H9 (cell line): Measurements from ENCODE around the gene NOL9. TPM values are rescaled to one million over a fixed set of nuclear protein-coding genes. Genes with fewer than 3 reads are reported as not detected.

Experiments used
- DNase-seq: peaks from one replicate; pipeline ENCODE4 v3.0.0-alpha.2; 2017
- H2AFZ ChIP-seq: one replicate; pipeline ENCODE4 v1.6.1; 2013; ENCODE audit warnings: mild to moderate bottlenecking, low read length, control low read depth, moderate library complexity
- H2AK5ac ChIP-seq: 2 replicates; pipeline ENCODE4 v1.6.1; 2013; ENCODE audit warnings: low read length, control low read depth, mixed read lengths; ENCODE audit not compliant: insufficient read length
- H2BK120ac ChIP-seq: one replicate; pipeline ENCODE4 v1.6.1; 2013; ENCODE audit warnings: low read depth, mild to moderate bottlenecking, low read length, control low read depth, inconsistent platforms; ENCODE audit not compliant: poor library complexity, severe bottlenecking
- H2BK12ac ChIP-seq: 2 replicates; pipeline ENCODE4 v1.6.1; 2013; ENCODE audit warnings: low read length, control low read depth, mixed read lengths, low read depth; ENCODE audit not compliant: insufficient read length
- H2BK15ac ChIP-seq: 2 replicates; pipeline ENCODE4 v1.6.1; 2013; ENCODE audit warnings: low read depth, low read length, control low read depth
- H2BK20ac ChIP-seq: one replicate; pipeline ENCODE4 v1.6.1; 2013; ENCODE audit warnings: low read depth, mild to moderate bottlenecking, low read length, control low read depth, inconsistent platforms; ENCODE audit not compliant: poor library complexity, severe bottlenecking
- H2BK5ac ChIP-seq: 2 replicates; pipeline ENCODE4 v1.6.1; 2013; ENCODE audit warnings: low read length, control low read depth, mixed read lengths; ENCODE audit not compliant: insufficient read length
- H3K14ac ChIP-seq: 2 replicates; pipeline ENCODE4 v1.6.1; 2013; ENCODE audit warnings: low read length, control low read depth; ENCODE audit not compliant: insufficient read depth
- H3K18ac ChIP-seq: 2 replicates; pipeline ENCODE4 v1.6.1; 2013; ENCODE audit warnings: low read depth, mild to moderate bottlenecking, mixed read lengths, low read length, control low read depth; ENCODE audit not compliant: insufficient read length
- H3K23ac ChIP-seq: 2 replicates; pipeline ENCODE4 v1.6.1; 2013; ENCODE audit warnings: low read length, control low read depth, mixed read lengths, low read depth; ENCODE audit not compliant: insufficient read length
- H3K23me2 ChIP-seq: 2 replicates; pipeline ENCODE4 v1.6.1; 2013; ENCODE audit warnings: low read depth, mild to moderate bottlenecking, mixed read lengths, low read length, control low read depth; ENCODE audit not compliant: insufficient read length, poor library complexity, severe bottlenecking
- H3K27ac ChIP-seq: 2 replicates; pipeline ENCODE4 v1.5.1; 2013; ENCODE audit warnings: low read length, control low read depth, mixed read lengths, low read depth; ENCODE audit not compliant: insufficient read length
- H3K27me3 ChIP-seq: 2 replicates; pipeline ENCODE4 v1.6.1; 2013; ENCODE audit warnings: low read length, control low read depth, inconsistent platforms; ENCODE audit not compliant: insufficient read depth
- H3K4ac ChIP-seq: 2 replicates; pipeline ENCODE4 v1.6.1; 2013; ENCODE audit warnings: low read depth, mild to moderate bottlenecking, control low read depth, inconsistent platforms, low read length, moderate library complexity
- H3K4me1 ChIP-seq: 2 replicates; pipeline ENCODE4 v1.6.1; 2013; ENCODE audit warnings: low read length, control low read depth, inconsistent platforms; ENCODE audit not compliant: insufficient read depth
- H3K4me2 ChIP-seq: 2 replicates; pipeline ENCODE4 v1.6.1; 2013; ENCODE audit warnings: low read length, control low read depth, mixed read lengths; ENCODE audit not compliant: insufficient read length, insufficient read depth
- H3K56ac ChIP-seq: 2 replicates; pipeline ENCODE4 v1.6.1; 2013; ENCODE audit warnings: low read depth, mild to moderate bottlenecking, mixed read lengths, low read length, control low read depth; ENCODE audit not compliant: insufficient read length
- H3K79me1 ChIP-seq: 2 replicates; pipeline ENCODE4 v1.6.1; 2013; ENCODE audit warnings: low read depth, mild to moderate bottlenecking, moderate library complexity, low read length, control low read depth, inconsistent platforms; ENCODE audit not compliant: insufficient read depth, poor library complexity, severe bottlenecking
- H3K79me2 ChIP-seq: 2 replicates; pipeline ENCODE4 v1.6.1; 2013; ENCODE audit warnings: low read length, control low read depth, inconsistent platforms; ENCODE audit not compliant: insufficient read depth
- H3K9ac ChIP-seq: 2 replicates; pipeline ENCODE4 v1.6.1; 2013; ENCODE audit warnings: low read length, control low read depth, mixed read lengths; ENCODE audit not compliant: insufficient read length; ENCODE audit errors: extremely low read depth
- H3K9me3 ChIP-seq: one replicate; pipeline ENCODE4 v1.6.1; 2013; ENCODE audit warnings: low read depth, low read length, inconsistent platforms; ENCODE audit not compliant: control insufficient read depth
- H3T11ph ChIP-seq: one replicate; pipeline ENCODE4 v1.6.1; 2013; ENCODE audit warnings: mild to moderate bottlenecking, low read length, control low read depth, inconsistent platforms
- H4K20me1 ChIP-seq: one replicate; pipeline ENCODE4 v1.6.1; 2013; ENCODE audit not compliant: control insufficient read depth, insufficient read length, insufficient read depth
- H4K5ac ChIP-seq: 2 replicates; pipeline ENCODE4 v1.6.1; 2013; ENCODE audit warnings: low read depth, mild to moderate bottlenecking, mixed read lengths, low read length, control low read depth; ENCODE audit not compliant: insufficient read length
- H4K8ac ChIP-seq: replicated peaks from 2 replicates; pipeline ENCODE4 v1.6.1; 2013; ENCODE audit warnings: low read length, control low read depth, mixed read lengths, low read depth; ENCODE audit not compliant: insufficient read length
- H4K91ac ChIP-seq: 2 replicates; pipeline ENCODE4 v1.6.1; 2013; ENCODE audit warnings: low read depth, mild to moderate bottlenecking, moderate library complexity, mixed read lengths, low read length, control low read depth; ENCODE audit not compliant: insufficient read length
- H3K27ac Mint-ChIP-seq, 3 experiments: 2 replicates in 2 of 3; 3 replicates in 1 of 3; pipeline ENCODE4 v1.8.0; 2020 to 2021; ENCODE audit warnings: mixed read lengths in 3 of 3, mild to moderate bottlenecking in 1 of 3, moderate library complexity in 1 of 3
- H3K27me3 Mint-ChIP-seq: 2 replicates; pipeline ENCODE4 v1.8.0; 2021; ENCODE audit warnings: low read depth, mild to moderate bottlenecking, moderate library complexity, mixed read lengths
- H3K36me3 Mint-ChIP-seq, 3 experiments: 2 replicates in 2 of 3; 3 replicates in 1 of 3; pipeline ENCODE4 v1.8.0; 2020 to 2021; ENCODE audit warnings: low read depth in 3 of 3, mixed read lengths in 3 of 3; ENCODE audit not compliant: insufficient read depth in 1 of 3
- H3K4me1 Mint-ChIP-seq, 2 experiments: 2 replicates each; pipeline ENCODE4 v1.8.0; 2020; ENCODE audit warnings: mixed read lengths in 2 of 2
- H3K4me3 Mint-ChIP-seq, 2 experiments: 2 replicates in 1 of 2; 3 replicates in 1 of 2; pipeline ENCODE4 v1.8.0; 2020 to 2021; ENCODE audit warnings: mild to moderate bottlenecking in 2 of 2, mixed read lengths in 2 of 2, moderate library complexity in 1 of 2
- H3K9me3 Mint-ChIP-seq, 2 experiments: 2 replicates in 1 of 2; 3 replicates in 1 of 2; pipeline ENCODE4 v1.8.0; 2020; ENCODE audit warnings: mild to moderate bottlenecking in 2 of 2, mixed read lengths in 2 of 2, moderate library complexity in 1 of 2
- CTCF ChIP-seq: fragments of 200-600 bp; sonication (generic); conservative IDR thresholded peaks from 3 replicates; pipeline ENCODE4 v1.8.0; 2021; ENCODE audit warnings: antibody characterized with exemption, mild to moderate bottlenecking
- WGBS: extraction: QIAGEN DNeasy Blood & Tissue Kit; methylation state at CpG from one replicate; pipeline ENCODE4 v1.1.7; 2013; ENCODE audit warnings: missing lambda C conversion rate, low lambda C conversion rate, mixed read lengths; ENCODE audit not compliant: insufficient read length; ENCODE audit errors: extremely low coverage; 5-methylcytosine and 5-hydroxymethylcytosine counted together
- total RNA-seq: library from RNA; stranded (reverse); gene quantifications from 2 replicates; pipeline ENCODE4 v1.2.1, GENCODE V29; 2021

The NOL9 gene
- total RNA-seq, 1 experiment from 2014 or later: 50.4 TPM

GRCh38 chr1:6574818-6575217 is 20.5 kb upstream of the NOL9 start:
- H3K4me1 Mint-ChIP-seq: peaks cover 16 to 17% of the 10 kb centered on the region in 2 experiments

More at GRCh38 chr1:6574818-6575217, 20.5 kb upstream of the NOL9 start:
- Histone ChIP-seq H2BK15ac (no peak overlapping the region), H4K5ac (no peak overlapping the region), H2AK5ac (no peak overlapping the region), H3K9me3 (no peaks in the 10 kb centered on the region), H3K14ac (no peak overlapping the region), H3K56ac (no peak overlapping the region), H4K20me1 (no peaks in the 10 kb centered on the region), H2BK5ac (no peak overlapping the region), H3K4me1 (no peaks in the 10 kb centered on the region; the same call in 1 of the 2 replicates), H3K4ac (no peak overlapping the region), H3K27ac (no peak overlapping the region), H3K27me3 (no peaks in the 10 kb centered on the region), H4K91ac (no peak overlapping the region), H3K23ac (no peak overlapping the region), H3K18ac (no peak overlapping the region), H2BK12ac (no peak overlapping the region), H4K8ac (no peak overlapping the region), H3K23me2 (no peaks in the 10 kb centered on the region), H2BK120ac (no peak overlapping the region), H2BK20ac (no peak overlapping the region), H3K79me2 (no peaks in the 10 kb centered on the region), H3K4me2 (no peak overlapping the region), H3K79me1 (no peaks in the 10 kb centered on the region), H2AFZ (no peak overlapping the region), H3T11ph (no peak overlapping the region), H3K9ac (no peak overlapping the region)
- H3K4me3 Mint-ChIP-seq: no peak overlapping the region
- no peak for TF ChIP-seq CTCF
- H3K9me3 Mint-ChIP-seq: peaks cover 4% of the 10 kb centered on the region in 2 experiments; a peak in 2 of 5 replicates
- peaks cover 46% of the 10 kb centered on the region for H3K27me3 Mint-ChIP-seq
- no peaks in the 10 kb centered on the region for H3K36me3 Mint-ChIP-seq
- WGBS: no CpG with 5 or more reads among the region's 14 CpGs
- no peak overlapping the region for H3K27ac Mint-ChIP-seq
- DNase-seq: no peak
